Measurements from ENCODE around the gene NHSL1. TPM values are rescaled to one million over a fixed set of nuclear protein-coding genes. Genes with fewer than 3 reads are reported as not detected.

Gene NHSL1
- polyA plus RNA-seq, 3 donors: 0.06 to 2.8 (median 0.51) TPM

- H3K4me3 Mint-ChIP-seq: no peak overlapping the region
- Histone ChIP-seq H4K20me1 (ENCODE audit: insufficient read depth, low read length) (no peaks in the 10 kb centered on the region), H3K4me2 (replicated peaks; ENCODE audit: extremely low read depth, low read length, poor library complexity, severe bottlenecking) (no peak overlapping the region), H3K79me2 (ENCODE audit: insufficient read depth, low read length) (no peaks in the 10 kb centered on the region), H3K36me3 (replicated peaks in 1 of 2; ENCODE audit: control insufficient read depth in 1 of 2, insufficient read depth in 2 of 2, low read length in 2 of 2) (no peaks in the 10 kb centered on the region), H3K4me1 (ENCODE audit: control insufficient read depth in 1 of 2, insufficient read depth in 2 of 2, low read length in 2 of 2) (no peaks in the 10 kb centered on the region), H3K27me3 (ENCODE audit: control insufficient read depth in 2 of 2, insufficient read depth in 2 of 2, low read length in 2 of 2) (no peaks in the 10 kb centered on the region), H3K4me3 (replicated peaks in 1 of 3; ENCODE audit: low read depth in 2 of 3, low read length in 3 of 3) (no peak overlapping the region), H3K9me3 (replicated peaks in 1 of 2; ENCODE audit: control insufficient read depth in 1 of 2, insufficient read depth in 1 of 2, low read length in 2 of 2) (no peaks in the 10 kb centered on the region), H3K27ac (ENCODE audit: low read depth in 1 of 2, low read length in 2 of 2) (no peak overlapping the region), H3K9ac (ENCODE audit: insufficient read depth, low read length, poor library complexity, severe bottlenecking) (no peak overlapping the region), H2AFZ (ENCODE audit: insufficient read depth, low read depth, low read length, poor library complexity, severe bottlenecking) (no peak overlapping the region)
- no peaks in the 10 kb centered on the region for H3K4me1 Mint-ChIP-seq
- intact Hi-C loops (cut with micrococcal nuclease): no loop called here
- no peak for DNase-seq
- no peak overlapping the region for H3K27ac Mint-ChIP-seq
- H3K9me3 Mint-ChIP-seq: peaks cover 0 to 2% (median 0%) of the 10 kb centered on the region in 7 donors
- H3K36me3 Mint-ChIP-seq: no peaks in the 10 kb centered on the region
- no peak for TF ChIP-seq CTCF (IDR thresholded peaks at IDR 0.05)
- H3K27me3 Mint-ChIP-seq (ENCODE audit: low read depth in 3 of 3): peaks cover 0 to 1% (median 0%) of the 10 kb centered on the region in 3 donors
Measured at GRCh38 chr6:138476116-138476515, 23.2 kb downstream of the NHSL1 start.

- DNase-seq: no peak
- no peaks in the 10 kb centered on the region for H3K79me2 ChIP-seq (ENCODE audit: insufficient read depth, low read length)
- TF ChIP-seq CTCF (IDR thresholded peaks at IDR 0.05): no peak
- Mint-ChIP-seq H3K4me3 (no peak overlapping the region), H3K27ac (no peak overlapping the region), H3K27me3 (ENCODE audit: low read depth in 3 of 3) (no peaks in the 10 kb centered on the region), H3K4me1 (no peaks in the 10 kb centered on the region), H3K36me3 (peaks cover 0 to 2% of the 10 kb centered on the region in 2 donors), H3K9me3 (peaks cover 0 to 2% (median 0%) of the 10 kb centered on the region in 7 donors)
- H2AFZ ChIP-seq (ENCODE audit: insufficient read depth, low read depth, low read length, poor library complexity, severe bottlenecking): no peak overlapping the region
- H3K9me3 ChIP-seq (replicated peaks in 1 of 2; ENCODE audit: control insufficient read depth in 1 of 2, insufficient read depth in 1 of 2, low read length in 2 of 2): no peaks in the 10 kb centered on the region
- H3K9ac ChIP-seq (ENCODE audit: insufficient read depth, low read length, poor library complexity, severe bottlenecking): no peak overlapping the region
- H4K20me1 ChIP-seq (ENCODE audit: insufficient read depth, low read length): no peaks in the 10 kb centered on the region
- no peaks in the 10 kb centered on the region for H3K36me3 ChIP-seq (replicated peaks in 1 of 2; ENCODE audit: control insufficient read depth in 1 of 2, insufficient read depth in 2 of 2, low read length in 2 of 2)
- no peaks in the 10 kb centered on the region for H3K27me3 ChIP-seq (ENCODE audit: control insufficient read depth in 2 of 2, insufficient read depth in 2 of 2, low read length in 2 of 2)
- no peak overlapping the region for H3K27ac ChIP-seq (ENCODE audit: low read depth in 1 of 2, low read length in 2 of 2)
- 80% methylated on average over 1 of the region's 9 CpGs for WGBS (ENCODE audit: insufficient coverage)
- H3K4me1 ChIP-seq (ENCODE audit: control insufficient read depth in 1 of 2, insufficient read depth in 2 of 2, low read length in 2 of 2): no peaks in the 10 kb centered on the region
- intact Hi-C loops (cut with micrococcal nuclease): no loop called here
- H3K4me2 ChIP-seq (replicated peaks; ENCODE audit: extremely low read depth, low read length, poor library complexity, severe bottlenecking): no peak overlapping the region
- no peak overlapping the region for H3K4me3 ChIP-seq (replicated peaks in 1 of 3; ENCODE audit: low read depth in 2 of 3, low read length in 3 of 3)
Measured at GRCh38 chr6:138473144-138473543, 26.1 kb downstream of the NHSL1 start.
